SK-N-SH treated with all-trans-retinoic acid at 6 μM for 48 hours (cell line): Measurements from ENCODE around the gene CRHR1.

Experiments
- ATAC-seq: fragments of 200-7000 bp; cut with Tn5 transposase; 3 replicates; pipeline ENCODE4 v1.9.1; 2020; ENCODE audit warnings: mild to moderate bottlenecking, moderate library complexity
- ARNTL ChIP-seq: fragments of 450-650 bp; formaldehyde crosslinking; IDR thresholded peaks from 2 replicates; pipeline ENCODE4 v1.5.0; 2020; ENCODE audit warnings: low read depth, mild to moderate bottlenecking, moderate library complexity, borderline replicate concordance
- BACH2 ChIP-seq: fragments of 250-450 bp; sonication (Bioruptor Pico); IDR thresholded peaks from 2 replicates; pipeline ENCODE4 v1.9.0; 2021; ENCODE audit warnings: mild to moderate bottlenecking, borderline replicate concordance
- CREB5 ChIP-seq: fragments of 250-450 bp; sonication (Bioruptor Pico); IDR thresholded peaks from 2 replicates; pipeline ENCODE4 v1.5.1; 2020; ENCODE audit warnings: low read depth, mild to moderate bottlenecking, moderate library complexity
- CSDC2 ChIP-seq: fragments of 250-450 bp; sonication (Bioruptor Pico); IDR thresholded peaks from 2 replicates; pipeline ENCODE4 v1.5.0; 2020; ENCODE audit warnings: mild to moderate bottlenecking, moderate library complexity
- ESRRG ChIP-seq: fragments of 250-450 bp; sonication (Bioruptor Pico); IDR thresholded peaks from 2 replicates; pipeline ENCODE4 v1.6.1; 2021; ENCODE audit warnings: mild to moderate bottlenecking
- GLIS3 ChIP-seq: fragments of 250-450 bp; sonication (Bioruptor Pico); IDR thresholded peaks from 2 replicates; pipeline ENCODE4 v1.5.0; 2020; ENCODE audit warnings: mild to moderate bottlenecking, moderate library complexity
- ISL1 ChIP-seq: fragments of 250-450 bp; sonication (Bioruptor Pico); IDR thresholded peaks from 2 replicates; pipeline ENCODE4 v2.1.2; 2022; ENCODE audit warnings: mild to moderate bottlenecking, moderate library complexity
- OSR1 ChIP-seq: fragments of 250-450 bp; sonication (Bioruptor Pico); IDR thresholded peaks from 2 replicates; pipeline ENCODE4 v1.8.0; 2022; ENCODE audit warnings: moderate library complexity, mild to moderate bottlenecking, inconsistent platforms
- PATZ1 ChIP-seq: fragments of 250-450 bp; sonication (Bioruptor Pico); IDR thresholded peaks from 2 replicates; pipeline ENCODE4 v1.8.0; 2020; ENCODE audit warnings: mild to moderate bottlenecking, moderate library complexity, borderline replicate concordance
- POU6F1 ChIP-seq: fragments of 250-450 bp; sonication (Bioruptor Pico); IDR thresholded peaks from 2 replicates; pipeline ENCODE4 v1.8.0; 2021; ENCODE audit warnings: low read depth, mild to moderate bottlenecking, moderate library complexity, borderline replicate concordance
- RARB ChIP-seq: fragments of 250-450 bp; sonication (Bioruptor Pico); IDR thresholded peaks from 2 replicates; pipeline ENCODE4 v1.8.0; 2021; ENCODE audit warnings: mild to moderate bottlenecking, moderate library complexity
- SNAI2 ChIP-seq: fragments of 250-450 bp; sonication (Bioruptor Pico); IDR thresholded peaks from 2 replicates; pipeline ENCODE4 v1.5.0; 2020; ENCODE audit warnings: mild to moderate bottlenecking, moderate library complexity
- TCF4 ChIP-seq: fragments of 250-450 bp; sonication (Bioruptor Pico); IDR thresholded peaks from 2 replicates; pipeline ENCODE4 v1.8.0; 2021; ENCODE audit warnings: mild to moderate bottlenecking, moderate library complexity, borderline replicate concordance
- TOX ChIP-seq: fragments of 250-450 bp; sonication (Bioruptor Pico); IDR thresholded peaks from 2 replicates; pipeline ENCODE4 v1.8.0; 2021; ENCODE audit warnings: mild to moderate bottlenecking, moderate library complexity, borderline replicate concordance
- TSHZ2 ChIP-seq: fragments of 250-450 bp; sonication (Bioruptor Pico); IDR thresholded peaks from 2 replicates; pipeline ENCODE4 v1.5.0; 2020; ENCODE audit warnings: mild to moderate bottlenecking, moderate library complexity
- ZC3H10 ChIP-seq: fragments of 250-450 bp; sonication (Bioruptor Pico); IDR thresholded peaks from 2 replicates; pipeline ENCODE4 v1.5.1; 2021; ENCODE audit warnings: mild to moderate bottlenecking, moderate library complexity
- ZFP3 ChIP-seq: fragments of 250-450 bp; sonication (Bioruptor Pico); IDR thresholded peaks from 2 replicates; pipeline ENCODE4 v1.5.0; 2020; ENCODE audit warnings: mild to moderate bottlenecking, moderate library complexity
- ZFP30 ChIP-seq: fragments of 450-650 bp; formaldehyde crosslinking; IDR thresholded peaks from 2 replicates; pipeline ENCODE4 v1.5.0; 2022; ENCODE audit warnings: mild to moderate bottlenecking, moderate library complexity
- ZNF565 ChIP-seq: fragments of 450-650 bp; formaldehyde crosslinking; conservative IDR thresholded peaks from 2 replicates; pipeline ENCODE4 v1.5.0; 2020; ENCODE audit warnings: low read depth, mild to moderate bottlenecking, moderate library complexity
- ZNF70 ChIP-seq: fragments of 450-650 bp; formaldehyde crosslinking; IDR thresholded peaks from 2 replicates; pipeline ENCODE4 v1.5.0; 2020; ENCODE audit warnings: mild to moderate bottlenecking, moderate library complexity
- ZNF8 ChIP-seq: fragments of 450-650 bp; formaldehyde crosslinking; IDR thresholded peaks from 2 replicates; pipeline ENCODE4 v1.5.0; 2020; ENCODE audit warnings: mild to moderate bottlenecking, moderate library complexity
- TF ChIP-seq, protein P1 (sequence below): fragments of 250-450 bp; sonication (Bioruptor Pico); IDR thresholded peaks from 2 replicates; pipeline ENCODE4 v1.5.1; 2021; ENCODE audit warnings: mild to moderate bottlenecking, moderate library complexity

The CRHR1 gene

DNA sequence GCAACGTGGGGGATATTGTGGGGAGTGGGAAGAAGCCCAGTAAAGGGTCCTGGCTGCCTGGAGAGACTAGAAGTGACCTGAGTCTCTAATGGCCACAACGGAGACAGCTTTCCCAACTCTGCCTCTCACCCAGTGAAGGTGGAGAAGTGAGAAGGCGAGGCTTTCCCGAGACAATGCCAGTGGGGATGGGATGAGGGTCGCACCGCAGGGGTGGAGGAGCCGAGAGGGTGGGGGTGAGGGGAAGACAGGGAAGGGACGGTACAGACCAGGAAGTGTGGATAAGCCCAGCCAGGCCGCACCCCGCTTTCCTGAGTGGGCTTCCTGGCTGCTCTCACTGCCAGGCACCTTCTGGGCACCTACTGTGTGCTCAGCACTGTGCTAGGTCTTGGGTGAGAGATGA lies 53.1 kb downstream of the CRHR1 start (continued):
- TF ChIP-seq ZFP30 (CRISPR knock-in tag) = no peak
- no peak for TF ChIP-seq SNAI2 (CRISPR knock-in tag)
- no peak for TF ChIP-seq POU6F1 (CRISPR knock-in tag)

- no peak for ATAC-seq
- TF ChIP-seq, protein P1, sequence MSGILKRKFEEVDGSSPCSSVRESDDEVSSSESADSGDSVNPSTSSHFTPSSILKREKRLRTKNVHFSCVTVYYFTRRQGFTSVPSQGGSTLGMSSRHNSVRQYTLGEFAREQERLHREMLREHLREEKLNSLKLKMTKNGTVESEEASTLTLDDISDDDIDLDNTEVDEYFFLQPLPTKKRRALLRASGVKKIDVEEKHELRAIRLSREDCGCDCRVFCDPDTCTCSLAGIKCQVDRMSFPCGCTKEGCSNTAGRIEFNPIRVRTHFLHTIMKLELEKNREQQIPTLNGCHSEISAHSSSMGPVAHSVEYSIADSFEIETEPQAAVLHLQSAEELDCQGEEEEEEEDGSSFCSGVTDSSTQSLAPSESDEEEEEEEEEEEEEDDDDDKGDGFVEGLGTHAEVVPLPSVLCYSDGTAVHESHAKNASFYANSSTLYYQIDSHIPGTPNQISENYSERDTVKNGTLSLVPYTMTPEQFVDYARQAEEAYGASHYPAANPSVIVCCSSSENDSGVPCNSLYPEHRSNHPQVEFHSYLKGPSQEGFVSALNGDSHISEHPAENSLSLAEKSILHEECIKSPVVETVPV = no peak
- TF ChIP-seq ZNF70 (no peak), TSHZ2 (CRISPR knock-in tag) (no peak), ISL1 (no peak), ZFP30 (CRISPR knock-in tag) (no peak), GLIS3 (CRISPR knock-in tag) (no peak), OSR1 (CRISPR knock-in tag) (no peak), ZFP3 (CRISPR knock-in tag) (no peak), PATZ1 (CRISPR knock-in tag) (no peak), POU6F1 (CRISPR knock-in tag) (no peak), CREB5 (CRISPR knock-in tag) (no peak), ZNF565 (CRISPR knock-in tag) (no peak), ZC3H10 (CRISPR knock-in tag) (no peak), TOX (CRISPR knock-in tag) (no peak), RARB (no peak), ARNTL (CRISPR knock-in tag) (no peak), TCF4 (no peak)
Observed at GRCh38 chr17:45837603-45838002, 53.5 kb downstream of the CRHR1 start.

DNA sequence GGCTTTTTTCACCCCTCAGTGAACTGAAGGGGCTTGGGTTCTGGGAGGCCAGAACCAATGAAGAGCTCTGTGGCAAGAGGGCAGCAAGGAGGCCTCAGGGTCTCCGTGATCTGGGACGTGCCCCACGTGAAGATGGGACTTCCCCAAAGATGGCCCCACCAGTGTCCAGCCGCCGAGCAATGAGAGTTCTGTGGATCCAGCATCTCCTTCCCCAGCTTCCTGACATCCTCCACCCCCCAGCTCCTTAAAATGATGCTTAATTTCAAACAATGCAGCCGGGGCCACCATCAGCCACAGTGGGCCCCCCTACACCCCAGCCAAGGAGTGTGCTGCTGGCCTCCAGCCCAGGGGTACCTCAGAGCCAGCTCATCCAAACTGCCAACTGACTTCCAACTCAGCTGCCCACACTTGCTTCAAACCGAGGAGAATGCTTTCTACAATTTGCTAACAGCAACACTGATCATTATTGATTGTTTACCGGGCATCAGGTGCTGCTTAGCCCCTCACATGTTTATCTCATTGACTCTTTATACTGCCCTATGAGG lies 54.7 kb downstream of the CRHR1 start:
- no peak for ATAC-seq
- TF ChIP-seq ESRRG (CRISPR knock-in tag) (no peak), ZNF70 (no peak), BACH2 (CRISPR knock-in tag) (no peak), ZFP3 (CRISPR knock-in tag) (no peak), CSDC2 (no peak), ZNF8 (CRISPR knock-in tag) (no peak), OSR1 (CRISPR knock-in tag) (no peak), TOX (CRISPR knock-in tag) (no peak), CREB5 (CRISPR knock-in tag) (no peak), ZFP30 (CRISPR knock-in tag) (no peak), ZC3H10 (CRISPR knock-in tag) (no peak), TSHZ2 (CRISPR knock-in tag) (no peak), ARNTL (CRISPR knock-in tag) (no peak), SNAI2 (CRISPR knock-in tag) (no peak)
